ENCODE results near the gene KIAA2012.

DNA sequence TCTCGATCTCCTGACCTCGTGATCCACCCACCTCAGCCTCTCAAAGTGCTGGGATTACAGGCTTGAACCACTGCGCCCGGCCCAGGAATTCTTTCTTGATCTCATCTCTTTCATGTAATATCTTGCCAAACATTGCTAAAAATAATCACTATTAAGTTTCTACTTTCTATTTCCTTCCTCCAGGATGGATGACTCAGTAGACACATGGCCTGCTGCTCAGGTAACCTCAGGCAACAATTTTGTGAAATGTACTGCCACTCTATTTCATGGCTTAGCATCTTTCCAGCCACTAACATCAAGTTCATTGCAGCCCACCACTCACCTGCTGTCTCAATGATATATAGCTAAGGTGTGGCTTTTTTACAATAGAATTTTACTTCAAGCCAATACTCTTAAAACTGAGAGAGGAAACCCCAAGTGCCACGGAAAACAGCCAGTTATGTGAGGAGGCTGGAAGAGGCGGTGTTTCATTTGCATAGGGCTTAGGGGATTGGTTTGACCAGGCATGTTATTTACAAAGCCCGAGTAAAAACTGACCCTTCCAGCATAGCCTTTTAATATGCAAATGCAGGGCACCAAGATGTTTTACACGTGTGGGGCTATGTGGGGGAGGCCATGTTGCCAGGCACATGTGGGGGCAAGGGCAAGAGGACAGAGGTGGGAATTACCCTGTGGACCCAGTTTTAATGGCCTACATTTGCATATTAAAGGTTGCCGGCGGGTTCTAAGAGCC, 176.6 kb downstream of the KIAA2012 start:
- TF ChIP-seq, protein P1, sequence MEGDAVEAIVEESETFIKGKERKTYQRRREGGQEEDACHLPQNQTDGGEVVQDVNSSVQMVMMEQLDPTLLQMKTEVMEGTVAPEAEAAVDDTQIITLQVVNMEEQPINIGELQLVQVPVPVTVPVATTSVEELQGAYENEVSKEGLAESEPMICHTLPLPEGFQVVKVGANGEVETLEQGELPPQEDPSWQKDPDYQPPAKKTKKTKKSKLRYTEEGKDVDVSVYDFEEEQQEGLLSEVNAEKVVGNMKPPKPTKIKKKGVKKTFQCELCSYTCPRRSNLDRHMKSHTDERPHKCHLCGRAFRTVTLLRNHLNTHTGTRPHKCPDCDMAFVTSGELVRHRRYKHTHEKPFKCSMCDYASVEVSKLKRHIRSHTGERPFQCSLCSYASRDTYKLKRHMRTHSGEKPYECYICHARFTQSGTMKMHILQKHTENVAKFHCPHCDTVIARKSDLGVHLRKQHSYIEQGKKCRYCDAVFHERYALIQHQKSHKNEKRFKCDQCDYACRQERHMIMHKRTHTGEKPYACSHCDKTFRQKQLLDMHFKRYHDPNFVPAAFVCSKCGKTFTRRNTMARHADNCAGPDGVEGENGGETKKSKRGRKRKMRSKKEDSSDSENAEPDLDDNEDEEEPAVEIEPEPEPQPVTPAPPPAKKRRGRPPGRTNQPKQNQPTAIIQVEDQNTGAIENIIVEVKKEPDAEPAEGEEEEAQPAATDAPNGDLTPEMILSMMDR (conservative IDR thresholded peaks at IDR 0.05; ENCODE audit: low read depth, low read length), result no peak
- TF ChIP-seq NFE2L2 (IDR thresholded peaks at IDR 0.05; ENCODE audit: low read depth, low read length), result no peak
- TF ChIP-seq POLR2A (IDR thresholded peaks at IDR 0.05; ENCODE audit: low read depth, low read length), result no peak
- TF ChIP-seq FOS (IDR thresholded peaks at IDR 0.05; ENCODE audit: low read depth, low read length), result no peak

Data from IMR-90 (cell line).